ENCODE results near the gene CD36.
"Not testable (repeated sequence)": the region's sequence is repeated elsewhere in the genome, so short reads cannot be mapped to it uniquely, and the experiment has no call there.

The CD36 gene

GRCh38 chr7:80656029-80656428 lies 17.6 kb downstream of the CD36 start:
- no peak for DNase-seq

- no peak for DNase-seq
Observed at GRCh38 chr7:80659120-80660055, 20.9 kb downstream of the CD36 start.

GRCh38 chr7:80660939-80661338 lies 22.5 kb downstream of the CD36 start:
- no peak for DNase-seq

- DNase-seq = no peak
Observed at GRCh38 chr7:80661729-80662128, 23.3 kb downstream of the CD36 start.

- no peak for DNase-seq
Observed at GRCh38 chr7:80662252-80662651, 23.8 kb downstream of the CD36 start.

- DNase-seq = no peak
Observed at GRCh38 chr7:80665526-80665925, 27.1 kb downstream of the CD36 start.

GRCh38 chr7:80666376-80666775 lies 27.9 kb downstream of the CD36 start:
- DNase-seq = no peak

- not testable (repeated sequence) for DNase-seq
Observed at GRCh38 chr7:80669367-80669766, 30.9 kb downstream of the CD36 start.

- DNase-seq = no peak
Observed at GRCh38 chr7:80671744-80672143, 33.3 kb downstream of the CD36 start.

- no peak for DNase-seq
Observed at GRCh38 chr7:80675090-80675489, 36.6 kb downstream of the CD36 start.

GRCh38 chr7:80676404-80676803 lies 38.0 kb downstream of the CD36 start:
- DNase-seq = no peak

- no peak for DNase-seq
Observed at GRCh38 chr7:80677629-80678028, 39.2 kb downstream of the CD36 start.

- DNase-seq = no peak
Observed at GRCh38 chr7:80678707-80679106, 40.3 kb downstream of the CD36 start.

GRCh38 chr7:80679921-80680907 lies 41.8 kb downstream of the CD36 start:
- DNase-seq = no peak

- no peak for DNase-seq
Observed at GRCh38 chr7:80681272-80681885, 42.9 kb downstream of the CD36 start.

GRCh38 chr7:80682744-80683143 lies 44.3 kb downstream of the CD36 start:
- DNase-seq = no peak

- DNase-seq = no peak
Observed at GRCh38 chr7:80686576-80686975, 48.1 kb downstream of the CD36 start.

- DNase-seq = no peak
Observed at GRCh38 chr7:80699045-80699638, 60.7 kb downstream of the CD36 start.

GRCh38 chr7:80699721-80700256 lies 61.3 kb downstream of the CD36 start:
- no peak for DNase-seq

- DNase-seq = no peak
Observed at GRCh38 chr7:80703272-80703671, 64.8 kb downstream of the CD36 start.

- no peak for DNase-seq
Observed at GRCh38 chr7:80705130-80705781, 66.8 kb downstream of the CD36 start.

GRCh38 chr7:80707318-80707717 lies 68.9 kb downstream of the CD36 start:
- DNase-seq = no peak
